Right lobe of liver (tissue), 6 donors: ENCODE data around the gene ACAD11. TPM values are rescaled to one million over a fixed set of nuclear protein-coding genes. Genes with fewer than 3 reads are reported as not detected.
A peak's percentile ranks its signal among the peaks of the same experiment; 100 is the strongest.

Experiments used
- ATAC-seq, 4 donors: fragments of 200-7000 bp; cut with Tn5 transposase; one replicate each; pipeline ENCODE4 v1.9.1; 2020; ENCODE audit warnings: mild to moderate bottlenecking in 4 of 4, moderate library complexity in 4 of 4
- DNase-seq, 3 donors: peaks; one replicate each; pipeline ENCODE4 v3.0.0-alpha.2; 2020
- H3K27ac ChIP-seq, 3 donors: fragments of 200-600 bp; one replicate each; pipeline ENCODE4 v1.8.0; 2022
- H3K27me3 ChIP-seq, 2 donors: fragments of 200-600 bp; one replicate each; pipeline ENCODE4 v1.8.0; 2022
- H3K36me3 ChIP-seq, 4 donors: fragments of 200-600 bp; sonication (generic) in 1 of 4; one replicate each; pipeline versions ENCODE4 v1.5.1 to v1.8.0; 2017 to 2022; ENCODE audit warnings: control low read depth in 1 of 4
- H3K4me1 ChIP-seq, 4 donors: fragments of 200-600 bp; sonication (generic) in 1 of 4; one replicate each; pipeline versions ENCODE4 v1.5.1 to v1.8.0; 2017 to 2022; ENCODE audit warnings: control low read depth in 1 of 4
- H3K4me3 ChIP-seq, 3 donors: fragments of 200-600 bp; one replicate each; pipeline ENCODE4 v1.8.0; 2022
- H3K9me3 ChIP-seq, 4 donors: fragments of 200-600 bp; sonication (generic) in 1 of 4; one replicate each; pipeline versions ENCODE4 v1.5.1 to v1.8.0; 2017 to 2022; ENCODE audit warnings: control low read depth in 1 of 4
- CTCF ChIP-seq, 4 donors: fragments of 200-600 bp in 3 of 4; fragments of 450-650 bp in 1 of 4; IDR thresholded peaks; one replicate each; pipeline versions ENCODE4 v1.5.1 to v1.8.0; 2016 to 2022; ENCODE audit warnings: antibody characterized with exemption in 4 of 4, mild to moderate bottlenecking in 2 of 4
- POLR2A ChIP-seq: fragments of 450-650 bp; IDR thresholded peaks from one replicate; pipeline ENCODE4 v1.6.1; 2017; ENCODE audit warnings: antibody characterized with exemption, mild to moderate bottlenecking
- WGBS: methylation state at CpG from one replicate; pipeline ENCODE4 v1.1.6; 2018; ENCODE audit warnings: low coverage, low lambda C conversion rate; ENCODE audit not compliant: insufficient coverage; ENCODE audit errors: missing lambda C conversion rate; 5-methylcytosine and 5-hydroxymethylcytosine counted together
- intact Hi-C, 2 donors: fragments of 100-400 bp; cut with DNase I; formaldehyde crosslinking; loops; one replicate each; pipeline versions ENCODE4 v1.11.2 to v1.14.1; 2022
- total RNA-seq, 6 experiments: library from RNA; depleted of rRNA in 2 of 6; stranded (reverse); fragments of >200 nt in 2 of 6; fragmentation: NEBNext Ultra II Directional in 3 of 6; extraction: Animal tissue kit (Norgen Biotek cat#: 25700) in 3 of 6; gene quantifications; one replicate each; pipeline versions ENCODE4 v1.1.0 to v1.2.4, GENCODE V29; 2016 to 2023
- donor health status: DM: no; HTN: yes; CAD: no.
- donor health status: DM: no; HTN: no; CAD: no.
- donor health status: DM: no; HTN: no; CAD: no.
- donor health status: DM: no; HTN: yes; CAD: no.
- donor health status: DM: no; HTN: yes; CAD: no.

ACAD11 gene
- total RNA-seq, 6 experiments from 2014 or later = 60.9 to 108 (median 94.5) TPM

- WGBS = 65% methylated on average over 3 of the region's 3 CpGs
- ATAC-seq = peak in 1 of 4 donors; percentile 41
Observed at GRCh38 chr3:132593947-132594323, 65.7 kb downstream of the ACAD11 start.

GRCh38 chr3:132593241-132593946 lies 66.2 kb downstream of the ACAD11 start:
- intact Hi-C loops = no loop called here
- H3K9me3 ChIP-seq = no peaks in the 10 kb centered on the region
- TF ChIP-seq POLR2A = no peak
- TF ChIP-seq CTCF (IDR thresholded peaks at IDR 0.05) = no peak
- no peaks in the 10 kb centered on the region for H3K27me3 ChIP-seq
- WGBS = 35% methylated on average over 1 of the region's 1 CpG
- no peak for ATAC-seq
- H3K36me3 ChIP-seq = peaks cover 0 to 9% (median 3%) of the 10 kb centered on the region in 4 donors
- H3K4me3 ChIP-seq = no peak overlapping the region
- no peak overlapping the region for H3K27ac ChIP-seq
- DNase-seq = no peak
- peaks cover 0 to 9% (median 3%) of the 10 kb centered on the region in 4 donors for H3K4me1 ChIP-seq

More at GRCh38 chr3:132593947-132594323, 65.7 kb downstream of the ACAD11 start:
- TF ChIP-seq CTCF (IDR thresholded peaks at IDR 0.05) = no peak
- no peak for TF ChIP-seq POLR2A
- Histone ChIP-seq H3K9me3 (no peaks in the 10 kb centered on the region), H3K36me3 (peaks cover 0 to 9% (median 3%) of the 10 kb centered on the region in 4 donors), H3K4me3 (no peak overlapping the region), H3K27me3 (no peaks in the 10 kb centered on the region), H3K4me1 (peaks cover 0 to 12% (median 3%) of the 10 kb centered on the region in 4 donors), H3K27ac (no peak overlapping the region)
- DNase-seq = no peak
- intact Hi-C loops = no loop called here

- H3K27ac ChIP-seq = no peak overlapping the region
- intact Hi-C loops = no loop called here
- H3K27me3 ChIP-seq = no peaks in the 10 kb centered on the region
- no peaks in the 10 kb centered on the region for H3K9me3 ChIP-seq
- no peak for DNase-seq
- TF ChIP-seq CTCF (IDR thresholded peaks at IDR 0.05) (no peak), POLR2A (no peak)
- no peak for ATAC-seq
- H3K4me1 ChIP-seq = no peaks in the 10 kb centered on the region
- H3K36me3 ChIP-seq = peaks cover 0 to 9% (median 3%) of the 10 kb centered on the region in 4 donors
- no peak overlapping the region for H3K4me3 ChIP-seq
Observed at GRCh38 chr3:132592216-132592615, 67.4 kb downstream of the ACAD11 start.

GRCh38 chr3:132587401-132587800 lies 72.2 kb downstream of the ACAD11 start:
- 83% methylated on average over 1 of the region's 1 CpG for whole genome bisulfite sequencing
- no peak for ATAC-seq

More at GRCh38 chr3:132587401-132587800, 72.2 kb downstream of the ACAD11 start:
- Histone ChIP-seq H3K27ac (no peak overlapping the region), H3K9me3 (no peaks in the 10 kb centered on the region), H3K27me3 (no peaks in the 10 kb centered on the region), H3K4me3 (no peak overlapping the region), H3K4me1 (no peaks in the 10 kb centered on the region), H3K36me3 (peaks cover 0 to 6% (median 0%) of the 10 kb centered on the region in 4 donors)
- intact Hi-C loops = no loop called here
- DNase-seq = no peak
- no peak for TF ChIP-seq POLR2A
- no peak for TF ChIP-seq CTCF (IDR thresholded peaks at IDR 0.05)
